Measurements from ENCODE around the gene CFAP97D2.

The CFAP97D2 gene

DNA sequence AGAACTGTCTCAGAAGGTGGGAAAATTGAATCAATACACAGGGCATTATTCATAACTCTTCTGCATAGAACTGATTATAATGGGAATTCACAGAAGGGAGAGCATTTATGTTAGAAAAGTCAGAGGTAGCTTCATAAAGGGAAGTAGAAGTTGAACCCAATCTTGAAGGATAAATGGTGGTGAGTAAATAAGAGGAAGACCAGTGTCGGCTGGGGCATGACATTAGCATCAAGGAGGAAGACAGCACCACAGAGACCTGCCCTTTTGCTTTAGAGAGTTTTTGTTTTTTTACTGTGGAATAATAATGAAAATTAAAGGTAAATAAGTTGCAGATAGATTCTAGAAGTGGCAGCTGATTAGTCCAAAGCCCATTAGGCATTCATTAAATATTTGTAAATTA, 77.5 kb downstream of the CFAP97D2 start:
- Histone ChIP-seq H3F3A (ENCODE audit: insufficient read depth, low read length) (peaks cover 42% of the 10 kb centered on the region), H3K27ac (ENCODE audit: low read length) (peak overlapping the region; percentile 5; the same call in 1 of the 2 replicates), H4K20me1 (ENCODE audit: insufficient read depth, low read length) (no peaks in the 10 kb centered on the region; the same call in 1 of the 2 replicates), H3K79me2 (ENCODE audit: low read length) (peaks cover 52% of the 10 kb centered on the region), H3K4me3 (ENCODE audit: low read length) (no peak overlapping the region), H3K9me2 (replicated peaks; ENCODE audit: insufficient read depth, low read length) (no peaks in the 10 kb centered on the region), H3K4me1 (ENCODE audit: low read length) (peaks cover 51% of the 10 kb centered on the region), H2AFZ (ENCODE audit: low read length) (no peak overlapping the region), H3K9ac (ENCODE audit: low read length) (no peak overlapping the region), H3K36me3 (replicated peaks; ENCODE audit: insufficient read depth, low read length) (peaks cover 10% of the 10 kb centered on the region; the same call in 1 of the 2 replicates), H3K27me3 (replicated peaks; ENCODE audit: insufficient read depth, low read length) (no peaks in the 10 kb centered on the region), H3K9me3 (replicated peaks; ENCODE audit: insufficient read depth, low read length) (no peaks in the 10 kb centered on the region), H3K4me2 (ENCODE audit: low read depth, low read length) (no peak overlapping the region)
- DNase-seq: no peak
- TF ChIP-seq EZH2 (optimal IDR thresholded peaks at IDR 0.05; ENCODE audit: low read depth, low read length) (no peak), EZH2phosphoT487 (IDR thresholded peaks at IDR 0.05; ENCODE audit: low read length) (no peak)

DNA sequence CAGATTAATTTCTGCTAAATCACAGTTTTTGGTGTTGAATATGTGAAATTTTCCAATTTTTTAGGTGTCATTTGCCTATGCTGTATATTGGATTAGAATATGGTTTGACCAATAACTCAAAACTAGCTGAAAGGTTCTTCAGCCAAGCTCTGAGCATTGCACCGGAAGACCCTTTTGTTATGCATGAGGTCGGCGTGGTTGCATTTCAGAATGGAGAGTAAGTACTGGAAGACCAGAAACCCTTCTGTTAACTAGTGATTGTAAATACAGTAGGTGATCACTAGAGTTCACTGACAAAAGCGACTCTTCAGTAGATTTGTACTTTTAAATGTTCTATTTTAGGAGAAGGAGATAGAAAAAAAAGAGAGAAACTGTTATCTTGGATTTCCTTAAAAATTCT, 78.0 kb downstream of the CFAP97D2 start:
- TF ChIP-seq, protein P1, sequence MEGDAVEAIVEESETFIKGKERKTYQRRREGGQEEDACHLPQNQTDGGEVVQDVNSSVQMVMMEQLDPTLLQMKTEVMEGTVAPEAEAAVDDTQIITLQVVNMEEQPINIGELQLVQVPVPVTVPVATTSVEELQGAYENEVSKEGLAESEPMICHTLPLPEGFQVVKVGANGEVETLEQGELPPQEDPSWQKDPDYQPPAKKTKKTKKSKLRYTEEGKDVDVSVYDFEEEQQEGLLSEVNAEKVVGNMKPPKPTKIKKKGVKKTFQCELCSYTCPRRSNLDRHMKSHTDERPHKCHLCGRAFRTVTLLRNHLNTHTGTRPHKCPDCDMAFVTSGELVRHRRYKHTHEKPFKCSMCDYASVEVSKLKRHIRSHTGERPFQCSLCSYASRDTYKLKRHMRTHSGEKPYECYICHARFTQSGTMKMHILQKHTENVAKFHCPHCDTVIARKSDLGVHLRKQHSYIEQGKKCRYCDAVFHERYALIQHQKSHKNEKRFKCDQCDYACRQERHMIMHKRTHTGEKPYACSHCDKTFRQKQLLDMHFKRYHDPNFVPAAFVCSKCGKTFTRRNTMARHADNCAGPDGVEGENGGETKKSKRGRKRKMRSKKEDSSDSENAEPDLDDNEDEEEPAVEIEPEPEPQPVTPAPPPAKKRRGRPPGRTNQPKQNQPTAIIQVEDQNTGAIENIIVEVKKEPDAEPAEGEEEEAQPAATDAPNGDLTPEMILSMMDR (IDR thresholded peaks at IDR 0.05; ENCODE audit: low read length): no peak
- TF ChIP-seq EZH2 (optimal IDR thresholded peaks at IDR 0.05; ENCODE audit: low read depth, low read length): no peak
- TF ChIP-seq EZH2phosphoT487 (IDR thresholded peaks at IDR 0.05; ENCODE audit: low read length): no peak

DNA sequence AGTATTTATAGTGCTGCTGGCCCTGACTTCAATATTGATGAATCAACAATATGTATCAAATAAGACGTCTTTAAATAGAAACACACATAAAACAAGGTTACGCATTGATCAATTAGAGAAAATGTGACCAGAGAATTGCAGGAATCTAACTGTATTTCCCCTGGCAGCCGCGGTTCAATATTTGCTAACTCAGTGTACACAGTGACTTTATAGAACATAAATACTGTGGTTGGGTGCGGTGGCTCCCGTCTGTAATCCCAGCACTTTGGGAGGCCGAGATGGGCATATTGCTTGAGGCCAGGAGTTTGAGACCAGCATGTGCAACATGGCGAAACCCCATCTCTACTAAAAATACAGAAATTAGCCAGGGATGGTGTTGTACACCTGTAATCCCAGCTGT, 79.5 kb downstream of the CFAP97D2 start:
- peaks cover 2% of the 10 kb centered on the region; the same call in 1 of the 2 replicates for H3K36me3 ChIP-seq (replicated peaks; ENCODE audit: insufficient read depth, low read length)
- peaks cover 70% of the 10 kb centered on the region for H3K4me1 ChIP-seq (ENCODE audit: low read length)
- H3K9me2 ChIP-seq (replicated peaks; ENCODE audit: insufficient read depth, low read length): no peaks in the 10 kb centered on the region

More for the DNA sequence above, 78.0 kb downstream of the CFAP97D2 start:
- H3K9me2 ChIP-seq (replicated peaks; ENCODE audit: insufficient read depth, low read length): no peaks in the 10 kb centered on the region
- peaks cover 56% of the 10 kb centered on the region for H3K4me1 ChIP-seq (ENCODE audit: low read length)
- H2AFZ ChIP-seq (ENCODE audit: low read length): no peak overlapping the region
- DNase-seq: no peak
- peaks cover 56% of the 10 kb centered on the region for H3K79me2 ChIP-seq (ENCODE audit: low read length)
- no peak overlapping the region for H3K4me3 ChIP-seq (ENCODE audit: low read length)
- no peaks in the 10 kb centered on the region; the same call in 1 of the 2 replicates for H4K20me1 ChIP-seq (ENCODE audit: insufficient read depth, low read length)
- H3K9me3 ChIP-seq (replicated peaks; ENCODE audit: insufficient read depth, low read length): no peaks in the 10 kb centered on the region
- peaks cover 46% of the 10 kb centered on the region for H3F3A ChIP-seq (ENCODE audit: insufficient read depth, low read length)
- H3K36me3 ChIP-seq (replicated peaks; ENCODE audit: insufficient read depth, low read length): peaks cover 8% of the 10 kb centered on the region; the same call in 1 of the 2 replicates
- H3K4me2 ChIP-seq (ENCODE audit: low read depth, low read length): no peak overlapping the region
- no peak overlapping the region for H3K9ac ChIP-seq (ENCODE audit: low read length)
- H3K27me3 ChIP-seq (replicated peaks; ENCODE audit: insufficient read depth, low read length): no peaks in the 10 kb centered on the region
- H3K27ac ChIP-seq (ENCODE audit: low read length): peak overlapping the region; percentile 5; the same call in 1 of the 2 replicates

More for the DNA sequence above, 79.5 kb downstream of the CFAP97D2 start:
- Histone ChIP-seq H3F3A (ENCODE audit: insufficient read depth, low read length) (peaks cover 61% of the 10 kb centered on the region), H4K20me1 (ENCODE audit: insufficient read depth, low read length) (no peaks in the 10 kb centered on the region; the same call in 1 of the 2 replicates), H3K27me3 (replicated peaks; ENCODE audit: insufficient read depth, low read length) (no peaks in the 10 kb centered on the region), H3K9me3 (replicated peaks; ENCODE audit: insufficient read depth, low read length) (no peaks in the 10 kb centered on the region), H3K4me3 (ENCODE audit: low read length) (no peak overlapping the region), H3K27ac (ENCODE audit: low read length) (peak overlapping the region; percentile 94), H3K4me2 (ENCODE audit: low read depth, low read length) (peak overlapping the region; percentile 62), H2AFZ (ENCODE audit: low read length) (no peak overlapping the region), H3K79me2 (ENCODE audit: low read length) (peaks cover 51% of the 10 kb centered on the region), H3K9ac (ENCODE audit: low read length) (peak overlapping the region; percentile 77; the same call in 1 of the 2 replicates)
- TF ChIP-seq, protein P1 (IDR thresholded peaks at IDR 0.05; ENCODE audit: low read length): no peak
- TF ChIP-seq EZH2 (optimal IDR thresholded peaks at IDR 0.05; ENCODE audit: low read depth, low read length) (no peak), EZH2phosphoT487 (IDR thresholded peaks at IDR 0.05; ENCODE audit: low read length) (no peak)
- no peak for DNase-seq
